Ascending aorta (tissue), 2 donors: ENCODE measurements around the gene MAP3K13. TPM values are rescaled to one million over a fixed set of nuclear protein-coding genes. Genes with fewer than 3 reads are reported as not detected.
"Not testable (repeated sequence)": the region's sequence is repeated elsewhere in the genome, so short reads cannot be mapped to it uniquely, and the experiment has no call there.

Experiments
- DNase-seq, 2 donors: peaks; one replicate each; pipeline ENCODE4 v3.0.0-alpha.2; 2019; ENCODE audit warnings: low spot score in 2 of 2
- H3K27ac ChIP-seq, 2 donors: fragments of 200-600 bp; sonication (generic); one replicate each; pipeline ENCODE4 v1.5.1; 2016 to 2017; ENCODE audit warnings: mild to moderate bottlenecking in 1 of 2
- H3K27me3 ChIP-seq: fragments of 200-600 bp; sonication (generic); one replicate; pipeline ENCODE4 v1.5.1; 2017
- H3K36me3 ChIP-seq, 2 donors: fragments of 200-600 bp; sonication (generic); one replicate each; pipeline ENCODE4 v1.5.1; 2016
- H3K4me1 ChIP-seq, 2 donors: fragments of 200-600 bp; sonication (generic); one replicate each; pipeline ENCODE4 v1.5.1; 2016 to 2017; ENCODE audit warnings: mild to moderate bottlenecking in 1 of 2
- H3K4me3 ChIP-seq, 2 donors: fragments of 200-600 bp; sonication (generic); one replicate each; pipeline ENCODE4 v1.5.1; 2016 to 2017; ENCODE audit warnings: mild to moderate bottlenecking in 1 of 2
- H3K9me3 ChIP-seq, 2 donors: fragments of 200-600 bp; sonication (generic); one replicate each; pipeline ENCODE4 v1.5.1; 2016
- CTCF ChIP-seq, 3 experiments: fragments of 200-600 bp in 2 of 3; fragments of 450-650 bp in 1 of 3; sonication (generic) in 2 of 3; IDR thresholded peaks; one replicate each; pipeline ENCODE4 v1.5.1; 2016 to 2019; ENCODE audit warnings: antibody characterized with exemption in 3 of 3, mild to moderate bottlenecking in 1 of 3, moderate library complexity in 1 of 3
- intact Hi-C: fragments of 100-400 bp; cut with DNase I; formaldehyde crosslinking; loops from one replicate; pipeline ENCODE4 v1.15.1; 2023
- total RNA-seq: library from RNA; depleted of rRNA; stranded (reverse); fragments of >200 nt; gene quantifications from one replicate; pipeline ENCODE4 v1.1.0, GENCODE V29; 2016

Gene MAP3K13
- total RNA-seq, 1 donor from 2014 or later: 21.9 TPM

- no peak for TF ChIP-seq CTCF (IDR thresholded peaks at IDR 0.05)
- H3K4me1 ChIP-seq: peaks cover 0 to 7% of the 10 kb centered on the region in 2 donors
- intact Hi-C loops: loop anchor here (10.0 kb wide), 1 partner anchor 189 kb away; the partner anchor contains the start of gene LIPH
These were observed 3.1 kb downstream of the MAP3K13 start for GRCh38 chr3:185366074-185366335.

GRCh38 chr3:185366913-185367312 lies 4.0 kb downstream of the MAP3K13 start:
- no peak overlapping the region for H3K4me3 ChIP-seq
- DNase-seq: no peak
- no peaks in the 10 kb centered on the region for H3K27me3 ChIP-seq
- no peaks in the 10 kb centered on the region for H3K9me3 ChIP-seq
- H3K27ac ChIP-seq: no peak overlapping the region
- no peaks in the 10 kb centered on the region for H3K36me3 ChIP-seq
- TF ChIP-seq CTCF (IDR thresholded peaks at IDR 0.05): no peak
- intact Hi-C loops: loop anchor here (10.0 kb wide), 1 partner anchor 188 kb away; the partner anchor contains the start of gene LIPH
- peaks cover 0 to 7% of the 10 kb centered on the region in 2 donors for H3K4me1 ChIP-seq

More at GRCh38 chr3:185366074-185366335, 3.1 kb downstream of the MAP3K13 start:
- DNase-seq: no peak
- H3K36me3 ChIP-seq: no peaks in the 10 kb centered on the region
- H3K4me3 ChIP-seq: no peak overlapping the region
- H3K27me3 ChIP-seq: no peaks in the 10 kb centered on the region
- no peak overlapping the region for H3K27ac ChIP-seq
- H3K9me3 ChIP-seq: no peaks in the 10 kb centered on the region

GRCh38 chr3:185370349-185370748 lies 7.4 kb downstream of the MAP3K13 start:
- H3K27me3 ChIP-seq, H3K4me1 ChIP-seq, H3K4me3 ChIP-seq, DNase-seq, H3K9me3 ChIP-seq, H3K27ac ChIP-seq, intact Hi-C loops, H3K36me3 ChIP-seq: not testable (repeated sequence)

- no peaks in the 10 kb centered on the region for H3K9me3 ChIP-seq
- no peak overlapping the region for H3K4me3 ChIP-seq
- no peaks in the 10 kb centered on the region for H3K4me1 ChIP-seq
- no peak for TF ChIP-seq CTCF (IDR thresholded peaks at IDR 0.05)
- intact Hi-C loops: no loop called here
- DNase-seq: no peak
- no peaks in the 10 kb centered on the region for H3K36me3 ChIP-seq
- no peak overlapping the region for H3K27ac ChIP-seq
- no peaks in the 10 kb centered on the region for H3K27me3 ChIP-seq
These were observed 8.6 kb downstream of the MAP3K13 start for GRCh38 chr3:185371306-185372074.

- Histone ChIP-seq H3K27me3 (no peaks in the 10 kb centered on the region), H3K4me1 (no peaks in the 10 kb centered on the region), H3K27ac (no peak overlapping the region), H3K4me3 (no peak overlapping the region), H3K9me3 (no peaks in the 10 kb centered on the region), H3K36me3 (no peaks in the 10 kb centered on the region)
- no peak for DNase-seq
- intact Hi-C loops: no loop called here
- TF ChIP-seq CTCF (IDR thresholded peaks at IDR 0.05): no peak
These were observed 18.6 kb downstream of the MAP3K13 start for GRCh38 chr3:185381320-185382058.

GRCh38 chr3:185382154-185382553 lies 19.2 kb downstream of the MAP3K13 start:
- no peak for DNase-seq
- intact Hi-C loops: no loop called here

GRCh38 chr3:185386515-185386914 lies 23.6 kb downstream of the MAP3K13 start:
- intact Hi-C loops, H3K27me3 ChIP-seq, H3K27ac ChIP-seq, DNase-seq, H3K4me1 ChIP-seq, H3K4me3 ChIP-seq, H3K36me3 ChIP-seq, H3K9me3 ChIP-seq: not testable (repeated sequence)

More at GRCh38 chr3:185382154-185382553, 19.2 kb downstream of the MAP3K13 start:
- TF ChIP-seq CTCF (IDR thresholded peaks at IDR 0.05): no peak
- H3K36me3 ChIP-seq: no peaks in the 10 kb centered on the region
- H3K9me3 ChIP-seq: no peaks in the 10 kb centered on the region
- H3K27ac ChIP-seq: no peak overlapping the region
- no peaks in the 10 kb centered on the region for H3K4me1 ChIP-seq
- no peaks in the 10 kb centered on the region for H3K27me3 ChIP-seq
- no peak overlapping the region for H3K4me3 ChIP-seq
